A204.1 (cell line): ENCODE data around the gene CDK5RAP2.

ENCODE experiments used
- FAIRE-seq: peaks from 2 replicates; lab custom pipeline; 2012; peaks lifted over from hg19 to GRCh38; lab: Jason Lieb, UNC

The CDK5RAP2 gene

DNA sequence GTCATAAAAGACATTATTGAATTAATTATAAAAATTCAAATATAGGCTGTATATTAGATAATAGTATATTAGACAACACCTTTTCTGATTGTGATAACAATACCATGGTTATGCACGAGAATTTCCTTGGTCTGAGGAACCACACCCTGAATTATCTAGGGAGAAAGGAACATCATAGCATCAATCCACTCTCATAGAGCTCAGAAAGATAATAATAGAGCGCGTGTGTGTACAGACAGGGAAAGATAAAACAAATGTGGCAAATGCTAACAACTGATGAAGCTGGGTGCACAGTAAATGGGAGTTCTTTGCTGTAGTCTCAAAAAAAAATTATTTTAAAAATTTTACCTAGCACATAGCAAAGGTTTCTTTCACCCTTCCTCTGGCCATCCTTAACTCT, 143.5 kb downstream of the CDK5RAP2 start:
- no peak for FAIRE-seq

DNA sequence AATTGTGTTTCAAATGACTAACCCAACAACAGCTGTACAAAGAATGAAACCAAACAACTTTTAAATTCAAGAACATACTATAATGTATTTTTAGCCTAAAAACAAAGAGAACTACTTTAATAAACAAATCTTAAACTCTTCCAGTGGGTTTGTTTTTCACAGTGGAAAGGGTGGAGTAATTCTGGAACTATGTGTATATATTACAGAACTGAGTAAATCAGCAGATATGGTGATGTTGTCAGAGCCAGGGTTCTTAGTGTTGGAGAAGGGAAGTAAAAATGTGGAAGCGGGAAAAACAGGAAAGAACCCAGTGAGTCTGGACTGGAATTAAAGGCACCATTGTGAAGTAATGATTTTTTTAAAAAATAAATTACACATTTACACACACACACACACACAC, 144.9 kb downstream of the CDK5RAP2 start:
- no peak for FAIRE-seq

DNA sequence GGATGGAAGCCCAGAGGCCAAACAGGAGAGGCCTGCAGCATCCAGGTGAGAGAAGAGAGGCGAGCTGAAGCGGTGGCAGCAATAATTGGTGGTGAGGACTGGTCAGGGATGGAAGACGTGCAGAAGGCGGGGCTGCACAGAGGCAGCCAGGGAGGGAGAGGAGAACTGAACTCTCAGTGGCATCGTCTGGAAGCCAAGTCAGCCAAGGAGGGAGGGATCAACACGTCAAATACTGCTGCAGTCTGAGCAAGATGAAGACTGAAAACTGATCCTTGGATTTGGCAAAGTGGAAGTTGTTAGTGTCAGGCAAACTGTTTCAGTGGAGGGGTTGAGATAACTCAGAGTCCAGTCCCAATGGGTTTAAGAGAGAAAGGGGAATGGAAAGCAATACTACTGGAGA, 145.4 kb downstream of the CDK5RAP2 start:
- FAIRE-seq: no peak

DNA sequence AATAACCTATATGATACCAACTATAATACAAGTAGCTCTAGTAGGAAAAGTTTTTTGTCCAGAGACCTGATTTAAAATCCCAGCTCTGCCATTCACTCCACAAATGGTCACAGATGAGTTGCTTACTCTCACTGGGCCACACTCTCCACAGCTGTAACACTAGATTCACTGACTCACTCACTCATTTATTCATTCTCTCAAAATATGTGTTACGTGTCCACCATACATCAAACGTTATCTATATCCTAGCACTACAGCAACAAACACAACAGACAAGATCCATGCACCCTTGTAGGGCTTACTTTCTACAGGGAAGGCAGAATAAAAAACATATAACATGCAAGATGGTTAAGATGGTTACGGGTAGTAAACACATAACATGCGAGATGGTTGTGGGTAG, 146.3 kb downstream of the CDK5RAP2 start:
- FAIRE-seq: no peak

DNA sequence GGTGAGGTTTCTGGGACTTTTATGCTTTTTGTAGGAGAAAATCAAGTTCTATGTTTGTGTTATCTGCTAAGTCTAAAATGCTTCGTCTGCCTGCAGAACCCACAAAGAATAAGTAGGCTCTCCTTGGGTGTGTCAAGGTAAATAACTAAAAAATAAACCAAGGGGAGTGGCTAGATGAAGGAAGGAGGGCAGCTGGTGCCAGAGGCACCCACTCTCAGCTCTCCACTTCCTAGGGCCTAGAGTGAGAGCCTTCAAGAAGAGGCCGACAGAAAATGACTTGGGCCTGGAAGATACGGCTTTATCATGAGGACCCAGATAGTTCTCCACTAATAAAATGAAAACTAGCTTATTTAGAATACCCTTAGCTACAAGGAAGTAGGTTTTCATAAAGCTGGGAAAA, 147.4 kb downstream of the CDK5RAP2 start:
- no peak for FAIRE-seq

DNA sequence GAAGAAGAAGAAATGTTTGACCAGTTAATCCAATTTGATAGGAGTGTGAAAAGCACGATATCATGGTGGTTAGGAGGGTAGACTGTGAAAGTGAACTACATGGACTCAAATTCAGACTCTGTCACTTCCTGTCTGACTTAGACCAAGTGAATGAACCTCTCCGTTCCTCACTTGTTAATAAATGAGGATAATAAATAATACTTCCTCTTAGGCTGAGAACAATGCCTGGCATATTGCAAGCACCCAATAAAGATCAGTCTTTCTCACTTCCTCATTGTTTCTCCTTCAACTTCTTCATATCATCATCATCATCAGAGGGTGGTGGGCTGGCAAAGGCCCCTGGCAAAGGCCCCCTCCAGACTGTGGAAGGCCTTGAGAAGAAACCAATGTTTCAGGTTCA, 148.7 kb downstream of the CDK5RAP2 start:
- FAIRE-seq: no peak

DNA sequence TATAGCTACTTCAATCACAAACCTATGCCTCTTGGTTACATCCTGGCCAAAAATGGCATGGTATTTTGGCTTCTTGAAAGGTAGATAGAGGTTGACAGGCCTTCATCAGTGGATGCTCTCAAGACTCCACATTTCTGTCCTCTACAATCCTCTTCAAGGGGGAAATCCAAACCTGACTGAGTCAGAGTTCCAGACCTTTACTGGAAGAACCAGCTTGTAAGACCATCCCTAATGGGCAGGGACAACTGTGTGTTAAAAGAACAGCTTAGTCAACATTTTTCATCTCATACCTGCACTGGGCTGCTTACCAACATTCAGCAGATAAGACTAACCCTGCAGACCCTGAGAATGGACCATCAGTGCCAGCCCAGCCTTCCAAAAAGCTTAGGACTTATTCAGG, 155.7 kb downstream of the CDK5RAP2 start:
- FAIRE-seq: no peak

DNA sequence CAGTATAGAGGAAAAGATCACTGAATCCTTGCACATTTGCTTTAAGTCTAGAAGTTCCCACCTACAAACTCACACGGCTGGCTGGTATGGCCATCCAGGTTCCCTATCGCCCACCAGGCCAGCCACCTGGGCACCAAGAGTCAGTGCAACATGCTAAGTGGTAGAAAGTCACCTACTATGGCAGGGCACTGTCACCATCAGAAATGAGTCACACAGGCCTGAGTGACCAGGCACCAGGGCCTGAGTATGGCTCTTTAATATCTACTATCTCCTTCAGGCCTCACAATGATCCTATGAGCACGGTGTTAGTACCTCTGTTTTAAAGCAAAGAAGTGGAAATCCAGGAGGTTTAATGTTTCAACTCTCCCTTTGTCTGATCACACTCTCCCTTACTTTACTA, 156.2 kb downstream of the CDK5RAP2 start:
- FAIRE-seq: no peak

DNA sequence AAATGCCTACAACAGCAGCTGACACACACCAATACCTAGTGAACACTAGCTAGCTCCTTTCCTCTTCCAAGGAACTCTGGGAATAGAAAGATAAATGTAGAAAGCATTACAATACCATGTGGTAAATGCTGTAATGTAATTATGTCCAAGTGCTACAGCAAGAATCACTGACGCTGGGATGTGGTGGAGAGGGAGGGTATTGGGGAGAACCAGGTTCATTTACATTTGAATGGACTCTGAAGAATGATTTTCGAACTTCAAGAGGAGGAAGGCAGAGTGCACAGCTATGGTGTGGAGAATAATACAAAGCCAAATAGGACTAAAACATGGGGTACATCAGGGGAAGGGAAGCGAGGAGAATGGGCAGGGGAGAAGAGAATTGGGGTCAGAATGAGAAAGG, 158.0 kb downstream of the CDK5RAP2 start:
- no peak for FAIRE-seq

DNA sequence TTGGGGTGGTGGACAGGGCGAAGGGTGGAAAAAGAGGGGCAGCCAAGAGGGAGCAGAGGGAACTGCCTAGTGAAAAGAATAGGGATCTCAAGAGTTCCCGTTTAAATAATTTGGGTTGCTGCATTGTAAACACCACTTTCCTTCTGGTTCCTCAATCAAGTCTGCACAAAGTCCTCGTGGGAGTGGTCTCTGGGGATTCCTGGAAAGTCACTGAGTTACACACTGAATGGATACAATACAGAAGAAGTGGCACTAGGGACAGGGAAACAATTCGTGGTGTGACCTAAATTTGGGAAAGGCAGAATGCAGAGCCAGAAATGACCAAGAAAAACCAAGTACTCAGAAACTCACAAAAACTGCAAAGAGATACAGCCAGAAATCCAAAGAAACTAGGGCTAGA, 161.7 kb downstream of the CDK5RAP2 start:
- FAIRE-seq: no peak

DNA sequence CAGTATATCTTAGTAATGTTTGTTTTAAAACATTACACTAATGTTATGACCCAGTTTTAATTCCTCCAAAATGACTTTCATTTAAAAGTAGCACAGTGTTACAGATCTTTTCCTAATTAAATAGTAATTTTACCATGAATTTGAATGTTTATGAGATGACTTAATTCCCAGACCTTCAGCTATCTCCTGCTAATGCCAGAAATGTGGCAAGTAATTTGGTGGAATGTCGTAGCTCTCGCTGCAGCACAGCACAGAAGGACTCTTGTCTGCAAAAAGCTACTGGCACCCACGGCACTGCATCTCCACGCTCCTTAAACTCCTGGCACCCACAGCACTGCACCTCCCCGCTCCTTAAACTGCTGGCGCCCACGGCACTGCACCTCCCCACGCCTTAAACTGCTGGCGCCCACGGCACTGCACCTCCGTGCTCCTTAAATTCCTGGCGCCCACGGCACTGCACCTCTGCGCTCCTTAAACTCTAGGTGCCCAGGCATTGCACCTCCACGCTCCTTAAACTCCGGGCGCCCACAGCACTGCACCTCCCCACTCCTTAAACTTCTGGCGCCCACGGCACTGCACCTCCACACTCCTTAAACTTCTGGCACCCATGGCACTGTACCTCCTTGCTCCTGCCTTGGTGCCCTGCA, 163.1 kb downstream of the CDK5RAP2 start:
- FAIRE-seq: no peak

DNA sequence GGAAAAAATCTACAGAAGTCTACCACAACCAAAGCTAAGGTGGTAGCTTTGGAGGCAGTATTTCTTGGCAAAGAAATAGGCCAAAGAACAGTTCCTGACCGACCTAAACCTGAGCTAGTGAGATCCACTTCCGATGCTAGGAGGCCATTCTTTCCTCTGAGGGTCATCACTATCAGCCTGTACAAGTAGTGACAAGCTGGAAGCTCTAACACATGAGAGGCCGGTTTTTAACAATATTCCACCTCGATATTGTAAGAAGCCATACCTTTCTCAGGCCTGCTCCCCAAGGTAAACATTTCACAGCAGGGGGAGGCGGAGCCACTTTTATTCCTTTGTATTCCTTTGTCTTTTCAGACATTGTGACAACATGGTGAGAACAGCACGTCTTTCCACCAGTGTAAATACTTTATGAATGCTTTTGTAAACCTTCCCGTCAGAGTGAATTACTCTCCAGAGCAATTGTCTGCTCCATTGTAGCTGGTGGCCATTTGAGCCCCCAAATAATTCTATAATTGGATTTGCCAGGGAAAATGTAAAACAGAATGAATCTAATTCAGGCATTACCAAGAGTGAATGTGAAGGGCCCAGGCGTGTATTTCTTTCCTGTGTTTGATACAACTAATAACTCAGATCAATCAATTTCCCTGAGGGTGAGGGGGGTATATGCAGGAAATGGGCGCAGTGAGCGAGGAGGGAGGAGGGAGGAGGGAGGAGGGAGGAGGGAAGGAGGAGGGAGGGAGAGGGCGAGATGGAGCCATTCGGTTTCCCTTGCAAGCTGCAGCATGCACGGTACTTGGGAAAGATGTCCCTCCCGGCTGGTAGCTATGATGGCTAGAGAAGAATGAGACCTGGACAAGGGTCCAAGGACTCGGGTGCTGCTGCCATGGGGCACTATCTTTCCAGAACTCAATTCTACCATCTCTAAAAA, 166.6 kb downstream of the CDK5RAP2 start:
- no peak for FAIRE-seq

DNA sequence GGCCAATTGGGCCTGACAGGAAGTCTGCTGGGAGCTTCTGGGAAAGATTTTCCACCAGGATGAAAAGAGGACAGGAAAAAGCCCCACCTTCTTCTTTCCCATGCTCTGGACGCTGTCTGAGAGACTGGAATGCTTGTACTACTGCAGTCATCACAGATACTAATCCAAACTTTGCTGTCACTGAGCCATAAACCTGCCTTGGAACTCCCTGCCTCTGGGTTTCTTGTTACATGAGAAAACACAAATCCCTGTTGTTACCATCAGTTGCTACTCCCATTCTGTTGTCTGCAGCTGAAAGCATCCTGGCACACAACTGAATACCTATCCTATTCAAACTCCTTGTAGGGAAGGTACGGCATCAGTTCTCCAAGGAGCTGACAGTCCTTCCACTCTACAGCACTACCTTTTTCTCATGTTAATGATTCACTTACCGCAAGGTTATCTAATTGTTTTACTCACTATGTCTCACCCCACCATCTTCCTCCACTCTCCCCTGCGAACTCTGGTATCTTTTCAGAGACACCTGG, 167.5 kb downstream of the CDK5RAP2 start:
- no peak for FAIRE-seq

DNA sequence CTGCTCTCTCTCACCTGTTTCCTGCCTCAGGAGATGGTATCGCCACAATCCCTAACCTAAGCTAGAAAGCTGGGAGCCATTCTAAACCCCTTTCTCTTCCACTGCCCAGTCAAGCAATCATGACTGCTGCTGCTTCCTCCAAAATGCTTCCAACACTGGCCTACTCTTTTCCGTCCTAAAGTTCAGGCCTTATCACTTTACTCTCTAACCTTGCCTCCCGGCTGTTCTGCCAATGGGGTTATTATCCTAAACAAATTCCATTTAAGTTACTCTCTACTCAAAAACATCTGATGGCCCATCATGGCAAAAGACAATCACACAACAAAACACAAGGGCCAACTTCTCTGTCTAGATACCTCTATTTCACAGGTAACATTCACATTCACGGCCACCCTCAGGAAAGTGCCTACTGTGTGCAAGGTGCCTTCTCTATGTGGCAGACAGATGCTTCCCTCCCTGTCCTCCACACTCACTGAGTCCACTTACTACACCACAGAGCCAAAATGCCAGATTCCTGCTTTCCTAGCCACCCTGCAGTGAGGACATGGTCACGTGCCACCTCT, 168.0 kb downstream of the CDK5RAP2 start:
- FAIRE-seq: no peak

DNA sequence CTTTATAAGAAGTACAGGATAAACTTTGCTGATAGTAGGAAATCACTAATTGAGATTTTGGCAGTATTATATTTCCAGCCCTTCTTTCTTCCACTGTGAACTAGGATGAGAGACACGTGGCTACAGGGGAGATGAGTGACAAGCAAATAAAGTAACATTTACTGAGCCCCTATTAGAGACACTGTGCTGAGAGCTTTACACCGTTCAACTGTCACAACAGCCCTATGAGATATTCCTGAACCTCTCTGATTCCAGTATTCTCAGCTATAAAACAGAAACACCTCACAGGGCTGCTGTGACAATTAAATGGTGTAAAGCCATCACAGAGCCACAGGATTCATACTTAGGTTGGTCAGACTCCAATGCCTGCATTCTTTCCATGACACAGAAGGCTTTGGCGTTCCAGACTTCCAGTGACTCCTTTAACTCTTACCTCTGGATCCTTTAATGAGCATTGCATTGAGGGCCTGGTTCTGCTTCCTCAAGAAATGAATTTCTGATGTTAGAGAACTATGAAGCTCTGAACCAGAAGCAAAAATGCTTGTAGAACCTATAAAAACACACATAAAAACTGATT, 169.0 kb downstream of the CDK5RAP2 start:
- no peak for FAIRE-seq

DNA sequence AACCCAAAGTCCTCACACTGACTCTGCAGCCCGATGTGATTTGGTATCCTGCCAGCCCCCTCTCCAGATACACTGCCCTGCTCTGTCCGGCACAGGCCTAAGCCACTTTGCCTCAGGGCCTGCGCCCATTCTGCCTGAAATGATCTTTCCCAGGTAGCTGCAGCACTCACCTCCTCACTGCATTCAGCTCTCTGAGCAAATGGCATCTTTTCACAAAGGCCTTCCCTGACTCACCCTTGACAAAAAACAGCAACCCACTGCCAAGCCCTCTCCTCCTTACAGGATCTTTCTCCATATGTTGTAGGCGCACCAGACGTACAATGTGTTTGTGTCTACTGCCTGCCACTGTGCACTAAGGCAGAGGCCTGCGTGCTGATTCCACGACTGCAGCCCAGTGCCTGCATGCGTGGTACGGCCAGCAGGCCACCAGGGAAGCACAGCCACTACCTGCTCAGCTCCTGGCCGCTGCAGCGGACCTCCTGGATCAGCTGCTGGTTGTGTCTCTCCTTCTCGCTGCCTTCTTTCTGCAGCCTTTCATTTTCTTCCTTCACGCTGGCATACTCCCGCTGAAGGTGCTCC, 171.2 kb downstream of the CDK5RAP2 start:
- FAIRE-seq: no peak

DNA sequence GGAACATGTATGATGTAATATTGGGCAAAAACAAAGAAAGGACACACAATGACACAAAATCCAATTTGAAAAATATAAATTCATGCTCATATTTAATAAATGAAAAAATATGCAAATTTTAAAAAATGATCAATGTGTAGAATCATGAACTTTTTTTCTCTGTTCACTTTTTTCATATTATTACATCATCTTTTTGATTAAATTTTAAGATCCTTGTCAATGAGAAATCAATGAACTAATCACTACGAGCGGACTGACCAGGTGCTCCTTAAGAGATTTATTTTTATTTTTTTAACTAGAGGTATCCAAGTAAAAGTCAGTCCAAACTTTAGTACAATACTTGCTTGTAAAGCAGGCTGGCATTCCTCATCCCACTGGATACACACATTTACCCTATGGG, 174.1 kb downstream of the CDK5RAP2 start:
- FAIRE-seq: no peak

DNA sequence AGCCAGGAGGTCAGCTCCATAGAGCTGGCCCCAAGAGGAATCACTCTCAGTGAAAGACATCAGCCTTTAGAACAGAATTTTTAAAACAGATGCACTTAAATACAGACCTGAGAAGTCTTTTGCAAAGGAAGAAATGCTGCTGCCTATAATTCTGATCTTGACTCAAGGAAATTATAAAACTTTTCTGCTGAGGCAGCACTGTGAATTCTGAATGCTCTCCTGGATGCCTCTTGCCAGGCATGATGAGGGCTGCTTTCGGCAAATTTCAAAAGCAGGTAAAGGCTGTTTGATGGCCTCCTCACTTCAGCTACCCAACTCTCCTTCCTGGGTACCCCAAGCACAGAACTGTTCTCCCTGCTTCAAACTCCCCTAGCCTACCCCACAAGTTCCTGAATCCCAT, 174.8 kb downstream of the CDK5RAP2 start:
- FAIRE-seq: no peak

DNA sequence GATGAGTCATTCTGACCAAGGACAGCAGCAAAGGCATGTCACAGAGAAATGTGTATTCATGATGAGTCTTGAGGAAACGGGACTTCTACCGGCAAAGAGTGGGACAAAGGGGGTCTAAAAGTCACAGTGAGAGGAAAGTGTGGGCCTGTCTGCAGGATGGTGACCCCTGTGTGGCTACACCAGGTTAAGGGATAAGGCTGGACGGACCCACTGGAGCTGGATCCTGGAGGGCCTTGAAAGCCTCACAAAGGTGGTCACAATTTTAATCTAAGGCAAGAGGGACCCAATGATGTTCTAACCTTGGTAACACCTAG, 176.5 kb downstream of the CDK5RAP2 start:
- FAIRE-seq: no peak

DNA sequence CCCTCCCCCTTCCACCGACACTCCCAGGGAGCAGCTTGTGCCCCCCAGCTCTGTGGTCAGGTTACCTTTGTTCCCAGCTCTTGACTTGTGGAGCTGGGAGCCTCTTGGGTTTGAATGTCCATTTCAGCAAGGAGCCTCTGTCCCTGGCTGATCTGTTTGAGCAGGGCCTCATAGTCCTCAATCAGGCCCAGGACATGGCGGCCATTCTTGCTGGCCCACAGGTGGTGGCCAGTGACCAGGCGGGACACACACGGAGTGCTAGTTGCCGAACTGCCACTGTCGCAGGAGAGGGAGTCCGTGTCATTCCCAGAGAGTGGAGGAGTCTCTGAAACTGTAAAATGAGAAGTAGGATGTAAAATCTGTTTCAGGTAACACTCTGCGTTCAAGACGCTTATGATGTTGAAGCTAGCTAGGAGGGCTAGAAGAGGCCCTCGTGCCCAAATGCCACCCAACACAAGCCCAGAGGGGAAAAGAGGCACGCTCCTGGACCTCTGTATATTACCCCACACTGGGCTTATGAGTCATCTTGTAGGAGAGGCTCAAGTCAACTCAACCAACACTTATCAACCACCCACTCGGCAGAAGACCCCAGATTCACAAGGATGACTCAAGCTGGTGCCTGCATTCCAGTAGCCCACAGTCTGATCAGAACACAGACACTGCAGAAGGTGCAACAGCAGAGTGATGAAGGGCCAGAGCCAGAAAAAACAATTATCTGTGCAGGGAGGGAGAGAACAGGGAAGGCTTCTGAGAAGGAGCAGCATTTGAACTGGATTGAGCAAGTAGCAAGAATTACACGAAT, 177.0 kb downstream of the CDK5RAP2 start:
- FAIRE-seq: no peak

DNA sequence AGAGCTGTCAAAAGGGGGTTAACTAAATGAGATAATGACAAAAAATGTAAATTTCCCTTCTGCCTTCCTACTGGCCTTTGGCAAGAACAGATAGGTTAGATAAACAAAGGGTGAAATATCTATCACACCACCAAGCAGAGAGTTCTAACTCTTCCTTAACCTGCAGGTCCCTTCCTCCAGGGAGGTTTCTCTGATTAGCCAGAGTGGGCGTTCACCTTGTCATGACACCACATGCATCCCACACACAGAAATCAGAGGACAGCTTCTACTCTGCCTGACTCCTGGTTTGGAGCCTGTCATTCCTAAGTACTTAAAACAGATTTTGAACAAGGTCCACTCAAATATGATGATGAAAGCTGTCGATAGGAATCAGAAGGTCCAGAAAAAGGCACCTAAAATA, 180.0 kb downstream of the CDK5RAP2 start:
- no peak for FAIRE-seq

DNA sequence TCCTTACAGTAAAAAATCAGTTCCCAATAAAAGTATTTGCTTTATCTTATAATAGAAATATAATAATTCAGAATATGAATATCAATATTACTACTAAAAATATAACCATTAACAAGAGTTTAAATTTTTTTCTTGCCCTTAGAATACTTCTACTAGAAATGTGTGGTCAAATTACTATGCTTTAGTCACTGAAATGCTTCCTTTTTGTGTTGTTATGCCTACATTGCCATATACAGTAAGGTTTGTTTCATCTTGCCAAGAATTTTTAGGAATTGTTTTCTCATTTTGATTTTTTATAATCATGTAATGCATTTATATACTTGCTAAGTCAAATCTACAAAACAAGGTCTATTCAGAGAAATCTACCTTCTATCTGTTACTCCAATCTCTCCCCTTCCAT, 181.7 kb downstream of the CDK5RAP2 start:
- no peak for FAIRE-seq
